HUDEP-2 (cell line): Measurements from ENCODE around the gene SSBP3.

Source experiments
- DNase-seq, 76 experiments: peaks; one replicate each; lab custom pipeline; 2025; ENCODE audit not compliant: unreplicated experiment in 76 of 76; lab: John Stamatoyannopoulos, UW

The SSBP3 gene

GRCh38 chr1:54291276-54292001 is 114.8 kb downstream of the SSBP3 start:
- DNase-seq = no peak

GRCh38 chr1:54290506-54291184 is 115.5 kb downstream of the SSBP3 start:
- DNase-seq = peak in 1 of 76 experiments; percentile 1

GRCh38 chr1:54289712-54290233 is 116.4 kb downstream of the SSBP3 start:
- peak in 4 of 76 experiments; percentile 3 to 20 (median 12) for DNase-seq

- DNase-seq = no peak
These were observed 118.4 kb downstream of the SSBP3 start for GRCh38 chr1:54287801-54288211.

- peak in 34 of 76 experiments; percentile 11 to 80 (median 37) for DNase-seq
These were observed 119.0 kb downstream of the SSBP3 start for GRCh38 chr1:54287176-54287650.

- DNase-seq = peak in 6 of 76 experiments; percentile 14 to 23 (median 20)
These were observed 120.3 kb downstream of the SSBP3 start for GRCh38 chr1:54285815-54286345.

- DNase-seq = no peak
These were observed 121.2 kb downstream of the SSBP3 start for GRCh38 chr1:54284781-54285529.

- DNase-seq = peak in 2 of 76 experiments; percentile 6 to 10
These were observed 122.4 kb downstream of the SSBP3 start for GRCh38 chr1:54283635-54284385.

- DNase-seq = no peak
These were observed 123.9 kb downstream of the SSBP3 start for GRCh38 chr1:54282101-54282847.

- DNase-seq = no peak
These were observed 125.5 kb downstream of the SSBP3 start for GRCh38 chr1:54280651-54281050.

- DNase-seq = no peak
These were observed 126.7 kb downstream of the SSBP3 start for GRCh38 chr1:54279457-54279856.

- no peak for DNase-seq
These were observed 127.2 kb downstream of the SSBP3 start for GRCh38 chr1:54278941-54279422.

GRCh38 chr1:54277451-54278341 is 128.5 kb downstream of the SSBP3 start:
- DNase-seq = peak in 1 of 76 experiments; percentile 28

- DNase-seq = peak in 2 of 76 experiments; percentile 12 to 13
These were observed 129.4 kb downstream of the SSBP3 start for GRCh38 chr1:54276617-54277450.

GRCh38 chr1:54275349-54275748 is 130.8 kb downstream of the SSBP3 start:
- no peak for DNase-seq

- DNase-seq = no peak
These were observed 131.3 kb downstream of the SSBP3 start for GRCh38 chr1:54274881-54275280.

GRCh38 chr1:54274448-54274847 is 131.7 kb downstream of the SSBP3 start:
- no peak for DNase-seq
